ENCODE data around the gene SPAG16.
A peak's percentile ranks its signal among the peaks of the same experiment; 100 is the strongest.

Gene SPAG16

DNA sequence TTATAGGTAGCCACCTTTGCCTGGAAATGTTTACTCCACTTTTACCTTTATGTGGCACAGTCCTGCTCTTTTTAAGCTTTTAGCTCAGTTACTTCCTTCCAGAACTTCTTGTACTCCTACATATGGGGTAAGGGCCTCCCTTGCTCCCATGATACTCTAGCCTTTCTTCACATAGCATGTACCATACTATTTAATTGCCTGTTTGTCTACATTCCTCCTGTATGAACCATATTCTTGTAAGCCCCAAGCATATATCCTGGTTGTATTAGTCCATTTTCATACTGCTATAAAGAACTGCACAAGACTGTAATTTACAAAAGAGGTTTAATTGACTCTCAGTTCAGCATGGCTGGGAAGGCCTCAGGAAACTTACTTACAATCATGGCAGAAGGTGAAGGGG, 1035.9 kb downstream of the SPAG16 start:
- no peak for DNase-seq

GRCh38 chr2:214322662-214323061, 1038.4 kb downstream of the SPAG16 start:
- DNase-seq, result no peak

GRCh38 chr2:214325404-214325803, 1041.1 kb downstream of the SPAG16 start:
- no peak for DNase-seq

DNA sequence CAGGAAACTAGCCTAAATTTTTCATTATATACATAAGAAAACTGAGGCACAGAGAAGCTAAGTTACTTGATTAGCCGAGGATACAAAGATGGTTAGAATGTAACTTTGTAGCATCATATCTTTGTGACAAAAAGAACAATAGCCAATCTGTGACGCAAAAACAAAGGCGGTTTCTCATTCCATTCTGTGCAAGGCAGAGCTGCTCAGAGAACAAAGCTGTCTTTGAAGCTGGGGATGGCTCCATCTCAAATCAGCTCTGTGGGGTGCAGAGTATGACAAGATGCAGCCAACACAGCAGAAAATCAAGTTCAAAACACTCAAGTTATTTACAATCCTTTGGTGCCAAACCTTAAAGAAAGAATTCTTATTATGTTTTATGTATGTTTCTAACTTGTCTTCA, 1044.7 kb downstream of the SPAG16 start:
- no peak for DNase-seq

DNA sequence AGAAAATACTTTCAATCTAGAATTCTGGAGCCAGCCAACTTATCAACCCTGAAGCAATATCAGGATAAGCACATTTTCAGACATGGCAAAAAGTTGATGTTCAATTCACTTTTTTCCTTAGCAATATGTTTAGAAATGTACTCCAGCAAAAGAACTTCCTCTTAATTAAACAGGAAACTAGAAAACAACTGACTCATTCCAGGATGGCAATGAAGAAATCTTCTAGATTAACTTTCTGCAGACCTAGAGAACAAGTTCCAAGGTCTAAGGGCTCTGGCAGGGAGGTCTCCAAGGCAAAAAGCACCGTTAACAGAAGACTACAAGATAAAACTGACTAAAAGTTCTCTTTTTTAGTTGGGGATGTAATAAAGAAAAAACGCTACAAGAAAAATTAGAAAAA, 1057.4 kb downstream of the SPAG16 start:
- DNase-seq, result no peak

DNA sequence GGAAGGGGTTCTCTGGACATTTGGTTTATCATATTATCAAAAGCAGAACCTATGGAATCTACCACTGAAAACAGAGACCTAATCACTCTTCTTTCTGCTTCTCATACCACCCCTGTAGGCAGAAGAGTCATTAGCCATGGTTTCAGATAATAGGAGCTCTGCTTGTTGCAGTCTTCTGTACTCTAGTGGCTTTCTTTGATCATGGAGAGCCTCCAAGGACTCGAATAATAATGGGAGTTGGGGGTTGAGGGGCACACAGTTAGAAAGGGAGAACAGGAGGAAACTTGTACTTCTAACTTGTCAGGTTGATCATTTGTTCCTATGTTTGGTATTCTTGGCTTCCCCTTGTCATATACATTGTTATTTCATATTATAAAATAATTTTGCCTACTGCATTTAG, 1074.2 kb downstream of the SPAG16 start:
- no peak for DNase-seq

DNA sequence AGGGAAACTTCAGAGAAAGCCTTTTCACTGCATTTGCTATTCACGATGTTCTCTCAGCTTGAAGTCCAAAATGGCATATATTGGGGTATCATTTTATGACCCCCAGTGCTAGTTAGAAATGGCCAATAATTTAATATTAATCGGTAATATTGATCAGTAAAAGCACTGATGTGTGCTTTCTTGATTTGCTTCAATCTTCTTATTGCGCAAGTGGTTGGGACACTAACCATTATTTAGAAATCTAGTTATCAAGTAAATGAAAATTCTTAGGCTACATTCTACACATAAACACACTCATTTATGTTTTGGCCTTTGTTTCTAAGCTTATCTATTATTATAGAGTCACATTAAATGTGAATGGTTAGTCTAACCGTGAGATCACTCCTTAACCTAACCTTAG, 1076.9 kb downstream of the SPAG16 start:
- no peak for DNase-seq

DNA sequence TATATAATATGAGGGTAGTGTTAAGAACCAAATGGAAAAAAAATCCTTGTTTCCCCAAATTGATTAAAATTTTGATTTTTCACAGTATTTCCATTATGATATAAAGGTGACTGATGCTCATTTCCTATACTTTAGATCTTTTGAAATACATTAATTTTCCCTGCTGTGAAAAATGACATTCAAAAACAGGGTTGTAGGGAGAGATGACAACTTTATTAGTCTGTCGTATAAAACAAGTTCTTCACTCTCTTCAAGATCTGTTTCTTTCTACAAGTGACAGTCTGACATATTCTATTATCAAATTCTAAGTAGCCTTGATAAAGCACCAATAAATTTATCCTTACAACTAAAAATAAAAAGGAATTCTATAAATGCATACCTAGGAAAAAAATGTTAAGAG, 1081.3 kb downstream of the SPAG16 start:
- DNase-seq, result no peak

- DNase-seq, result no peak
These were observed 1082.9 kb downstream of the SPAG16 start for GRCh38 chr2:214367171-214367570.

GRCh38 chr2:214376618-214377285, 1092.5 kb downstream of the SPAG16 start:
- DNase-seq, result no peak

DNA sequence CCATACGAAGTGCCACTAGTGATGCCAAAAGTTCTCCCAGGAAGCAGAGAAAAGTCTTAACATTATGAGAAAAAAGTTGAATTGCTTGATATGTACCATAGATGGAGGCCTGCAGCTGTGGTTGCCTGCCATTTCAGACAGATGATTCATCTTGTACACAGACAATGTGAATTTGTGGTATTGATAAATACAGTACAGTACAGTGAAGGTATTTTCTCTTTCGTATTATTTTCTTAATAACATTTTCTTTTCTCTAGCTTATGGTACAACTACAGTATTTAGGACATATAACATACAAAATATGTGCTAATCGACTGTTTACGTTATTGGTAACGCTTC, 1093.0 kb downstream of the SPAG16 start:
- no peak for DNase-seq

DNA sequence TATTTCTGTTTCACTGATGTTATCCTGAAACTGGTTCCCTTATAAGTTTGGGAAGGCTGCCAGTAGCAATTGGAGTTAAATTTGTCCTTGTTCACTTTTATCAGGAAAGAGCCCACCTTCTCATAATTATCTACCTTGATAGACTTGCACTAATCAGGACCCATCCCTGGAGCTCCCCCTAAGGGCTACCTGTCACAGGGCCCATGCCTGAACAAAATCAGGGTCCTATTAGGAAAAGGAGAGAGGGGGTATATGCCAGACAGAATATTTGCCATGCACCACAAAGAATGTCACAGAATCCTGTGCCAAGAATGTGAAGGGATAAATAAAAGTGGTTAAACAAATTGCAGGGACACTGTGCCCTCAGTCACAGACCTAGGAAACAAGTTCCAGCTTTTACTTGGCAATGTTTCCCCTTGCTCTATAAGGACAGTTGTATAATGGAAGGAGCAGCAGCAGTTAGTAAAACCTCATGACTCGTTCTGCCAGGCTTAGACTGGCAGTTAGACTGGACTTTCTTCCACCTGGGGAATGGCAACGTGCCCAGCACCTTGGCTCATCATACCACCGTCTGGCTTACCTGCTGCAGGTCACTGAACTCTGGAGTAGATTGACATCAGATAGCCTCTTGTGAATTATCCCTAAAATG, 1094.3 kb downstream of the SPAG16 start:
- no peak for DNase-seq

DNA sequence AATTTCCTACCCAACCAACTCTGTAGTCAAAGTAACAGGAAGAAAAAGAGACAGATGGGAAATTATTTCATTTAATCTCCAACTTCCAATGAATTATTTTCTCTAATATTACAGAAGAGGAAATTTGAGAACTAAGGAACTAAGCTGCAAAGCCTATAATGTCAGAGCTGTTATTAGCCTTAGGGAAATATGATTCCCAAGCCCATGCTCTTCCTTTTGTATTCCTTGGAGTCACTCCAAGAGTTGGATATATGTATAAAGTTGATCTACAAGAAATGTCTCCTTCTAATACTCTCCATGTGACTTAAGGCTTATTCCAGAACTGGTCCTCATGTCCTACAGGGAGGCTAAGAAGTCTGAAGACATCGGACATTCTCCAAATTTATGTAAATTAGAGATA, 1095.0 kb downstream of the SPAG16 start:
- no peak for DNase-seq

DNA sequence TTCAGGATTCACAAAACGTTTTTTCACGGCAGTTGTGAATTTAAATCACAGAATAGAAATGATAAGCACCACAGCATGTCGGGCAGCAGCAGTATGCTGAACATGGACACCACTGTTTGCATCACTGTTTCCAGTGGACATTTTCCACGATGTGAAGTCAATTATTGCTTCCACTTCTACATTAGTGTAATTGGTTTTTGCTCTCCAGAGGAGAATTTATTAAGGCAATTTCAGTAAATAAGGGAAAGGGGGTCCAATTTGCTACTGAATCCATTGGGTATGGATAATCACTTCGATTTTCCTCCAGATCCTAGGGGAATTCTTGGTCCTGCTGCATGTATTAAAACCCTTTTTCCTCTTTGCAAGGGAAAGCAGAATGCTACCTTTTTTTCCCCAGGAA, 1096.4 kb downstream of the SPAG16 start:
- no peak for DNase-seq

DNA sequence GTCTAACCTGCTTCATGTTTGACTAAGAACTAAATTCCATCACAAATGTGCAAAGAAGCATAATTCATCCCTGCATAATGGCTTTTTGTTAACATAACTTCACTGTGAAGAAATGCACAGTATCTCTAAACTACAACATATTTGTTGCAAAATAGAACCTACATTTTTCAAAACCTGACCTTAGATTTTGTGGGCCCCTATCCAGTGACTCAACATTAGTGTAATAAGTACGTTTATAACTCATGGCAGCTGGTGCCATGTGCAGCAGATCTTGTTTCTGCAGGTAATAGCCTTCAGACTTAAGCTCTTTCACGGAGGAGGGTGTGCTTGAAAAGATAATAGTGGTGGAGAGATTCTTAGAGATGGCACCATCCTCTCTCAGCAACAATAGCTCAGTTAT, 1098.0 kb downstream of the SPAG16 start:
- DNase-seq, result no peak

- DNase-seq, result no peak
These were observed 1102.5 kb downstream of the SPAG16 start for GRCh38 chr2:214386720-214387119.

GRCh38 chr2:214389334-214389733, 1105.1 kb downstream of the SPAG16 start:
- no peak for DNase-seq

- DNase-seq, result no peak
These were observed 1109.5 kb downstream of the SPAG16 start for GRCh38 chr2:214393796-214394195.

- DNase-seq, result no peak
These were observed 1110.8 kb downstream of the SPAG16 start for GRCh38 chr2:214395040-214395439.

- DNase-seq, result no peak
These were observed 1117.3 kb downstream of the SPAG16 start for GRCh38 chr2:214401580-214401979.

DNA sequence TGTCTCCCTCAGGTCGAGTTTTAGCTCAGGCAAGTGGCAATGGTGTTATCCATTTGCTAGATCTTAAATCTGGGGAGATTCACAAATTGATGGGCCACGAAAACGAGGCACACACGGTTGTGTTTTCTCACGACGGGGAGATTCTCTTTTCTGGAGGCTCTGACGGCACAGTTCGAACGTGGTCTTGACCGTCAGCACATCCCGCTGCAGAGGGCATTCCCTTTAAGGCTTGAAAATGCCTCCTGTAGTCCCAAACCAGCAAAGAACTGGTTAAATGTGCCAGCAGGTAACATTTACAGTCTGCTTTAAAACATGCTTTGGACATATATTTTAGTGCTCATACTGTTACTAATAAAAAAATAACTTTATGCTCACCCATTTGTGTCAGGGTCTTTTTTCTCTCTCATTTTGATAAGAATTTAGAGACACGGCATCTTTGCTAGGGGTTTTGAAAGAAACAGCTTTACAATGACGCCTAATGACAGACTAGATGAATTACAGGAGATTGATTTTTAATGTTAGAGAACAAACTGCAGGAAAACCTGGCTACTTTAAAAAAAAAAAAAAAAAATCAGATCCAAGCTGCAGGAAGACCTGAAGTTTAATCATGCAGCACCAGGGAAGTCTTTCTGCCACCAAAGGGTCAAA, 1126.0 kb downstream of the SPAG16 start:
- peak; percentile 3 for DNase-seq

GRCh38 chr2:214410918-214411554, 1126.8 kb downstream of the SPAG16 start, which contains the start of gene VWC2L:
TSS of gene VWC2L (plus strand) at chr2:214411054. CDS start at chr2:214414194, 3,140 bp downstream.
- peak; percentile 41 for DNase-seq

- no peak for DNase-seq
These were observed 1128.4 kb downstream of the SPAG16 start for GRCh38 chr2:214412679-214413078.

DNA sequence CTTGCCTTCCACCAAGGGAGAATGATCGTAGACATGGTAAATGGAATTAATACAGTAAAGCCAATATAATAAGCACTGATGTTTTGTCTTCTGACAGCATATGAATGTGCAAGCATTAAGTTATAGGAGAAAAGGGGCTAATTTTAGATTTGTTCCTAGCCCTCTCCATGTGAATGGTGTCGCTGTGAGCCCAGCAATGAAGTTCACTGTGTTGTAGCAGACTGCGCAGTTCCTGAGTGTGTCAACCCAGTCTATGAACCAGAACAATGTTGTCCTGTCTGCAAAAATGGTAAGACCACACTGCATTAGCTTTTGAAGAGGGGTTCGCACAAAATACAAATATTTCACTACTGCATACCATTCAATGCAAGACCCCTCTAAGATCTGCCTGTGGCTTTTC, 1152.2 kb downstream of the SPAG16 start:
- no peak for DNase-seq
